22Rv1 (cell line): Measurements from ENCODE around the gene NTN4.
A peak's percentile ranks its signal among the peaks of the same experiment; 100 is the strongest.

Experiments
- H3K27ac ChIP-seq: fragments of 450-650 bp; 2 replicates; pipeline ENCODE4 v1.5.1; 2017
- ZFX ChIP-seq: fragments of 450-650 bp; IDR thresholded peaks from 2 replicates; pipeline ENCODE4 v1.6.1; 2017; ENCODE audit warnings: antibody characterized with exemption, borderline replicate concordance
- TF ChIP-seq, protein P1 (sequence below): fragments of 450-650 bp; IDR thresholded peaks from 2 replicates; pipeline ENCODE4 v1.5.1; 2017; ENCODE audit warnings: mild to moderate bottlenecking

The NTN4 gene

DNA sequence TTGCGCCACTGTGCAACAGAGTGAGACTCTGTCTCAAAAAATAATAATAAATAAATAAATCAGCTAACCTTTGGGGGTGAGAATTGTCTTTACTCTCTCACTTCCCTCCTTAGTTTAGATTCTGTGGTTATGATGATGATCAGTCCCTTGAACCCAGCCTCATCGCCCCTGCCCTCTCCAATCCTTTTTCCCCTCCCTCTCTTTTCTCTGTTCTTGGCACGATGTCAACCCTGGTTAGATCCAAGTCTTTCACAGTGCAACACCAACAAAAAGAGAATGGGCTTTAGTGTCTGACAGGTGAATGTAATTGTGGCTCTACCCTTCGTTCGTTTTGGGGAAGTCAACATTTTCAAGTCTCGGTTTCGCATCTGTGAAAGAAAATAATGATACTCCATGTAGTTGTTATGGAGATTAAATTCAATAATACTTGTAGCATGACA lies 59.0 kb downstream of the NTN4 start:
- no peak for TF ChIP-seq ZFX
- TF ChIP-seq, protein P1, sequence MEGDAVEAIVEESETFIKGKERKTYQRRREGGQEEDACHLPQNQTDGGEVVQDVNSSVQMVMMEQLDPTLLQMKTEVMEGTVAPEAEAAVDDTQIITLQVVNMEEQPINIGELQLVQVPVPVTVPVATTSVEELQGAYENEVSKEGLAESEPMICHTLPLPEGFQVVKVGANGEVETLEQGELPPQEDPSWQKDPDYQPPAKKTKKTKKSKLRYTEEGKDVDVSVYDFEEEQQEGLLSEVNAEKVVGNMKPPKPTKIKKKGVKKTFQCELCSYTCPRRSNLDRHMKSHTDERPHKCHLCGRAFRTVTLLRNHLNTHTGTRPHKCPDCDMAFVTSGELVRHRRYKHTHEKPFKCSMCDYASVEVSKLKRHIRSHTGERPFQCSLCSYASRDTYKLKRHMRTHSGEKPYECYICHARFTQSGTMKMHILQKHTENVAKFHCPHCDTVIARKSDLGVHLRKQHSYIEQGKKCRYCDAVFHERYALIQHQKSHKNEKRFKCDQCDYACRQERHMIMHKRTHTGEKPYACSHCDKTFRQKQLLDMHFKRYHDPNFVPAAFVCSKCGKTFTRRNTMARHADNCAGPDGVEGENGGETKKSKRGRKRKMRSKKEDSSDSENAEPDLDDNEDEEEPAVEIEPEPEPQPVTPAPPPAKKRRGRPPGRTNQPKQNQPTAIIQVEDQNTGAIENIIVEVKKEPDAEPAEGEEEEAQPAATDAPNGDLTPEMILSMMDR: no peak
- no peak overlapping the region for H3K27ac ChIP-seq

DNA sequence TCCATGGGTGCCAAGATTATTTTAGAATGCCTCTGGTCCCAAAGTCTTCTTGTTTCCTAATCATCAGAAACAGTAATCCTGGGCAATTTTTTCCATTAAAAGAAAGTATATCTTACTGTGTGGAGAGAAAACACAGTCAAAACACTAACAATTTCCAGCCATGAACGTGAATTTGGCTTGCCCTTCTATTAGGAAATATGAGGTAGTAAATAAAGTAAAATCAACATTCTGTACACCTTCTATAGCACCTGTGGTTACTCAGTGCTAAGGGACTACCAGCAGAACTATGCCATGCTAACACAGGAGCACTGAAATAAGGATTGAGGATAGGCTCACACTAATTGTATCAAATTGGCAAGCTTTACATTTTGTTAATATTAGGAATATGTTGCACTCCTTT lies 60.1 kb downstream of the NTN4 start:
- H3K27ac ChIP-seq: no peak overlapping the region
- no peak for TF ChIP-seq ZFX
- TF ChIP-seq, protein P1: no peak

DNA sequence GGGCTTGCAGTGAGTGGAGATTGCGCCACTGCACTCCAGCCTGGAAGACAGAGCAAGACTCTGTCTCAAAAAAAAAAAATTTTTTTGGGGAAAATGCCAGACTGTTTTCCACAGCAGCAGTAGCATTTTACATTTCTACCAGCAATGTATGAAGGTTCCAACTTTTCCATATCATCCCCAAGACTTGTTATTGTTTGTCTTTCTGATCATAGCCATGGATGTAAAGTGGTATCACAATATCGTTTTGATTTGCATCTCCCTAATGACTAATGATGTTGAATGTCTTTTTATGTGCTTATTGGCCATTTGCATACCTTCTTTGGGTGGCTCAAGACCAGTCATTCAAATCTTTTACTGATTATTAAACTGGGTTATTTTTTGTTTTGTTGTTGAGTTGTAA lies 63.7 kb downstream of the NTN4 start:
- H3K27ac ChIP-seq: no peak overlapping the region
- no peak for TF ChIP-seq ZFX
- TF ChIP-seq, protein P1: no peak

DNA sequence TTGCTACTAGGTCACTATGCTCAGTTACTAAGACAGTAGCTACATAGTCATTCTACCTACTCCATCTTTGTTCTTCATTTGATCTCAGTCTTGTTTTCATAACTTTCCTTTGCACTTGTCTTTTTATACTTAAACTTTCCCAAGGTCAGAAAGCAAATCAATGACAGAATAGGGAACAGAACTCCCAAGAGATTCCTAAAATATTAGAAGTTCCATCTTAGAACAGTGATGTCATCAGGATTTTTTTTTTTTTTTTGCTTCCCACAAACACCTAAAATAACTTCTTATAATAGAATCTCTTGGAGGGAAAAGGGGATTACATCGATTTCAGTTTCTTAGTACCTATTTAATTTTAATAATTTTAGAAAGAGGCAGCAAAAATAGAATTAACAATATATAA lies 65.8 kb downstream of the NTN4 start:
- TF ChIP-seq ZFX: no peak
- TF ChIP-seq, protein P1: no peak
- H3K27ac ChIP-seq: no peak overlapping the region

DNA sequence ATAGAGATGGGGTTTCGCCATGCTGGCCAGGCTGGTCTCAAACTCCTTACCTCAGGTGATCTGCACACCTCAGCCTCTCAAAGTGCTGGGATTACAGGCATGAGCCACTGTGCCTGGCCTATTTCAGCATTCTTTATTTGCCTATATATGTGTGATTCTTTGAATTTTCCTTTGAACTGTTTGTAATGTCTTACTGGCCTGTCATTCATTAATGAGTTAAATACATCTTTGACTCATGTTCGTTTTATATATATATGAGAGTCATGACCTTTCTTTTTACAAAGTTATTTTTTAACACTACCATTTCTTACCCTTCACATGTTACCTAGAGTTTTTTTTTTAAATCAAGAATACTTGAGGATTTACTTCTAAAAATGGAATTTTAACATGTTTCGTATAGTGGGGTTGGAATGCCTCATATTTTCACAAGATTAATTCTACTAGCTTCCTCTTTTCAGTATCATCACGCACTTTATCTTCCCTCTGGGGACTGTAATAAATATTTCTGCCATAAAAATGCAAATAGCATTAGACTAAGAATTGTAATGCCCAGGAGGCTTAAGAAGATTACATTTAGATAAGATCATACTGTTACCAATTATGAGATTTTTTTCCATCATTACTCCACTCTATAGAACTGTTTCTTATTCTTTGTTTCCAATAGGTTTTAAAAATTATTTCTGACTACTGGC lies 66.7 kb downstream of the NTN4 start:
- H3K27ac ChIP-seq: no peak overlapping the region
- TF ChIP-seq ZFX: no peak
- TF ChIP-seq, protein P1: no peak

DNA sequence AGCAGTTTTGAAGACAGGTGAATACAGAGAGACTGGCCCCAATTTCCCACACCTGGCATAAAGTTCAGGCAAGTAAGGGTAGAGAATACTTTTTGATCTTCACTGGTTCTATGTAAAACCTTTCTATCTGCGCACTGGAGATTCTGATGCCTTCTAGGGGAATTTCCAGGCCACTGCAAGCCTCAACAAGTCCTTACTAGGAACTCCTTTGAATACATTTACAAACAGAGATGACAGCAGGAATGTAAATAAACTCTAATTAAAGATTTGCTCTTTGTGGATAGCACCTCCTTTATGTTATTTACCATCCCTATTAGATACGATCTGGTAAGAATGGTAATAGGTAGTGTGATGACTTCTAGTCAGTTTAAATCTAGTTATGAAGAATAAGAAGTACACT lies 69.2 kb downstream of the NTN4 start:
- TF ChIP-seq, protein P1: peak; percentile 69
- no peak for TF ChIP-seq ZFX
- H3K27ac ChIP-seq: no peak overlapping the region

DNA sequence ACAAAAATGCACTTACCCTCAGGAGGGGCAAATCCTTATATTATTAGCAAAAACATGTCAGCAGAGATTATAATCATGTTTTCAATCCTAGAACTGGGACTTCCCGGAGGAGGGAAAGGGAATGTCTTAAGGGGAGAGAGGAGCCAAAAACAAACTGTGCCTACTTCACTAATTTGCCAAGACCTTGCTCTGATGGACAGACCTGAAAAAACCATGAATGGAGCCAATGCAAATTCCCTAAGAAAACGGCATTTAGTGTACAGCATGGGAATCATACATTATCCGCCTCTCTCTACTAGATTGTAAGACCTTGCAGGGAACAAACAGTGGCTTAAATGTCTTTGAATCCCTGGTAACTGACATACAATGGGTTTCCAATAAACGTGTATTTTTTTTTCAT lies 70.4 kb downstream of the NTN4 start:
- TF ChIP-seq ZFX: no peak
- TF ChIP-seq, protein P1: no peak
- H3K27ac ChIP-seq: no peak overlapping the region
